ENCODE data around the gene ZNF784. TPM values are rescaled to one million over a fixed set of nuclear protein-coding genes. Genes with fewer than 3 reads are reported as not detected.

The ZNF784 gene
- total RNA-seq, 1 experiment from 2014 or later: 10.2 TPM

DNA sequence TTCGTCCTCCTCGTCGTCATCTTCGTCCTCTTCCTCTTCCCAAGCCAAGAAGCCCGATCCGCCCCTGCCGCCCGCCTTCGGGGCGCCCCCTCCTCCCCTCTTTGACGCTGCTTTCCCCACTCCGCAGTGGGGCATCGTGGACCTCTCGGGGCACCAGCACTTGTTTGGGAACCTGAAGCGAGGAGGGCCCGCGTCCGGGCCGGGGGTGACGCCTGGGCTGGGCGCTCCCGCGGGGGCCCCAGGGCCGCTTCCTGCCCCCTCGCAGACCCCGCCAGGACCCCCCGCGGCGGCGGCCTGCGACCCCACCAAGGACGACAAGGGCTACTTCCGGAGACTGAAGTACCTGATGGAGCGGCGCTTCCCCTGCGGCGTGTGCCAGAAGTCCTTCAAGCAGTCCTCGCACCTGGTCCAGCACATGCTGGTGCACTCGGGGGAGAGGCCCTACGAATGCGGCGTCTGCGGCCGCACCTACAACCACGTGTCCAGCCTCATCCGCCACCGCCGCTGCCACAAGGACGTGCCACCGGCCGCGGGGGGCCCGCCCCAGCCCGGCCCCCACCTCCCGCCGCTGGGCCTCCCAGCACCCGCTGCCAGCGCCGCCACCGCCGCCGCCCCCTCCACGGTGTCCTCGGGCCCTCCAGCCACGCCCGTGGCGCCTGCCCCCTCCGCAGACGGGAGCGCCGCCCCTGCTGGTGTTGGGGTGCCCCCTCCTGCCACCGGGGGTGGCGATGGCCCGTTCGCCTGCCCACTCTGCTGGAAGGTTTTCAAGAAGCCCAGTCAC lies 10.2 kb downstream of the ZNF784 start:
- CTCF ChIA-PET: no interaction called here
- no peaks in the 10 kb centered on the region for H3K4me1 ChIP-seq
- Mint-ChIP-seq H3K27me3 (ENCODE audit: insufficient read depth, unreplicated experiment) (no peaks in the 10 kb centered on the region), H3K36me3 (ENCODE audit: insufficient read depth, unreplicated experiment) (peaks cover 23% of the 10 kb centered on the region), H3K9me3 (ENCODE audit: unreplicated experiment) (no peaks in the 10 kb centered on the region), H3K27ac (ENCODE audit: unreplicated experiment) (no peak overlapping the region), H3K4me3 (ENCODE audit: unreplicated experiment) (no peak overlapping the region), H3K4me1 (ENCODE audit: low read depth, unreplicated experiment) (no peaks in the 10 kb centered on the region)
- intact Hi-C loops (cut with micrococcal nuclease; ENCODE audit: unreplicated experiment): no loop called here
- no peak for DNase-seq
- no peaks in the 10 kb centered on the region for H3K27me3 ChIP-seq (replicated peaks; ENCODE audit: control insufficient read depth, insufficient read depth, low read length)
- no peaks in the 10 kb centered on the region; the same call in 1 of the 2 replicates for H3K36me3 ChIP-seq (ENCODE audit: control insufficient read depth, insufficient read depth, low read length)
- no peak overlapping the region for H3K4me3 ChIP-seq (ENCODE audit: low read depth, low read length)
- POLR2A ChIA-PET: no interaction called here
- no TSS peak for BruUV-seq (replicated peaks)
- no peaks in the 10 kb centered on the region for H3K9me3 ChIP-seq
- TF ChIP-seq, protein P1, sequence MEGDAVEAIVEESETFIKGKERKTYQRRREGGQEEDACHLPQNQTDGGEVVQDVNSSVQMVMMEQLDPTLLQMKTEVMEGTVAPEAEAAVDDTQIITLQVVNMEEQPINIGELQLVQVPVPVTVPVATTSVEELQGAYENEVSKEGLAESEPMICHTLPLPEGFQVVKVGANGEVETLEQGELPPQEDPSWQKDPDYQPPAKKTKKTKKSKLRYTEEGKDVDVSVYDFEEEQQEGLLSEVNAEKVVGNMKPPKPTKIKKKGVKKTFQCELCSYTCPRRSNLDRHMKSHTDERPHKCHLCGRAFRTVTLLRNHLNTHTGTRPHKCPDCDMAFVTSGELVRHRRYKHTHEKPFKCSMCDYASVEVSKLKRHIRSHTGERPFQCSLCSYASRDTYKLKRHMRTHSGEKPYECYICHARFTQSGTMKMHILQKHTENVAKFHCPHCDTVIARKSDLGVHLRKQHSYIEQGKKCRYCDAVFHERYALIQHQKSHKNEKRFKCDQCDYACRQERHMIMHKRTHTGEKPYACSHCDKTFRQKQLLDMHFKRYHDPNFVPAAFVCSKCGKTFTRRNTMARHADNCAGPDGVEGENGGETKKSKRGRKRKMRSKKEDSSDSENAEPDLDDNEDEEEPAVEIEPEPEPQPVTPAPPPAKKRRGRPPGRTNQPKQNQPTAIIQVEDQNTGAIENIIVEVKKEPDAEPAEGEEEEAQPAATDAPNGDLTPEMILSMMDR (IDR thresholded peaks at IDR 0.05; ENCODE audit: insufficient read depth in 1 of 2, low read depth in 1 of 2, low read length in 1 of 2, severe bottlenecking in 1 of 2, unreplicated experiment in 1 of 2): no peak

- H3K4me1 Mint-ChIP-seq (ENCODE audit: low read depth, unreplicated experiment): no peaks in the 10 kb centered on the region
- intact Hi-C loops (cut with micrococcal nuclease; ENCODE audit: unreplicated experiment): no loop called here
- POLR2A ChIA-PET: no interaction called here
- H3K27ac Mint-ChIP-seq (ENCODE audit: unreplicated experiment): no peak overlapping the region
- H3K9me3 Mint-ChIP-seq (ENCODE audit: unreplicated experiment): no peaks in the 10 kb centered on the region
- no peaks in the 10 kb centered on the region for H3K27me3 Mint-ChIP-seq (ENCODE audit: insufficient read depth, unreplicated experiment)
- CTCF ChIA-PET: no interaction called here
- no peaks in the 10 kb centered on the region for H3K27me3 ChIP-seq (replicated peaks; ENCODE audit: control insufficient read depth, insufficient read depth, low read length)
- no peak overlapping the region for H3K4me3 Mint-ChIP-seq (ENCODE audit: unreplicated experiment)
- DNase-seq: no peak
- BruUV-seq (replicated peaks): no TSS peak
- H3K36me3 Mint-ChIP-seq (ENCODE audit: insufficient read depth, unreplicated experiment): peaks cover 18% of the 10 kb centered on the region
- H3K4me3 ChIP-seq (ENCODE audit: low read depth, low read length): no peak overlapping the region
- TF ChIP-seq, protein P1 (IDR thresholded peaks at IDR 0.05; ENCODE audit: insufficient read depth in 1 of 2, low read depth in 1 of 2, low read length in 1 of 2, severe bottlenecking in 1 of 2, unreplicated experiment in 1 of 2): no peak
- H3K36me3 ChIP-seq (ENCODE audit: control insufficient read depth, insufficient read depth, low read length): no peaks in the 10 kb centered on the region; the same call in 1 of the 2 replicates
- no peaks in the 10 kb centered on the region for H3K9me3 ChIP-seq
- H3K4me1 ChIP-seq: no peaks in the 10 kb centered on the region
These were observed 11.0 kb downstream of the ZNF784 start for GRCh38 chr19:55613396-55613795.

GRCh38 chr19:55611983-55612645 lies 12.3 kb downstream of the ZNF784 start:
- TF ChIP-seq, protein P1 (IDR thresholded peaks at IDR 0.05; ENCODE audit: insufficient read depth in 1 of 2, low read depth in 1 of 2, low read length in 1 of 2, severe bottlenecking in 1 of 2, unreplicated experiment in 1 of 2): no peak
- no peak overlapping the region for H3K27ac Mint-ChIP-seq (ENCODE audit: unreplicated experiment)

More at GRCh38 chr19:55611983-55612645, 12.3 kb downstream of the ZNF784 start:
- intact Hi-C loops (cut with micrococcal nuclease; ENCODE audit: unreplicated experiment): no loop called here
- no peaks in the 10 kb centered on the region for H3K9me3 Mint-ChIP-seq (ENCODE audit: unreplicated experiment)
- no TSS peak for BruUV-seq (replicated peaks)
- CTCF ChIA-PET: no interaction called here
- Histone ChIP-seq H3K9me3 (no peaks in the 10 kb centered on the region), H3K27me3 (replicated peaks; ENCODE audit: control insufficient read depth, insufficient read depth, low read length) (no peaks in the 10 kb centered on the region), H3K4me1 (no peaks in the 10 kb centered on the region), H3K36me3 (ENCODE audit: control insufficient read depth, insufficient read depth, low read length) (no peaks in the 10 kb centered on the region), H3K4me3 (ENCODE audit: low read depth, low read length) (no peak overlapping the region)
- H3K4me3 Mint-ChIP-seq (ENCODE audit: unreplicated experiment): no peak overlapping the region
- H3K36me3 Mint-ChIP-seq (ENCODE audit: insufficient read depth, unreplicated experiment): peaks cover 14% of the 10 kb centered on the region
- no peaks in the 10 kb centered on the region for H3K4me1 Mint-ChIP-seq (ENCODE audit: low read depth, unreplicated experiment)
- no peak for DNase-seq
- no peaks in the 10 kb centered on the region for H3K27me3 Mint-ChIP-seq (ENCODE audit: insufficient read depth, unreplicated experiment)
- POLR2A ChIA-PET: no interaction called here

Data from Caco-2 (cell line).